HEK293T (cell line): ENCODE data around the gene CHD5.

Experiments used
- ARNT ChIP-seq: fragments of 450-650 bp; IDR thresholded peaks from 2 replicates; pipeline ENCODE4 v1.6.1; 2017; ENCODE audit warnings: mild to moderate bottlenecking
- CTBP1 ChIP-seq: fragments of 450-650 bp; IDR thresholded peaks from 2 replicates; pipeline ENCODE4 v1.6.1; 2016; ENCODE audit warnings: borderline replicate concordance
- FOXA1 ChIP-seq: fragments of 450-650 bp; IDR thresholded peaks from 2 replicates; pipeline ENCODE4 v1.6.1; 2016; ENCODE audit warnings: mild to moderate bottlenecking
- FOXM1 ChIP-seq: fragments of 450-650 bp; IDR thresholded peaks from 2 replicates; pipeline ENCODE4 v1.6.1; 2017; ENCODE audit warnings: mild to moderate bottlenecking, borderline replicate concordance
- SUZ12 ChIP-seq: fragments of 450-650 bp; IDR thresholded peaks from 2 replicates; pipeline ENCODE4 v1.6.1; 2016; ENCODE audit warnings: mild to moderate bottlenecking
- TARDBP ChIP-seq: fragments of 450-650 bp; IDR thresholded peaks from 2 replicates; pipeline ENCODE4 v1.6.1; 2016

GRCh38 chr1:6099297-6099696 is 80.8 kb downstream of the CHD5 start:
- TF ChIP-seq CTBP1: no peak
- TF ChIP-seq FOXM1: no peak
- TF ChIP-seq SUZ12: no peak
- no peak for TF ChIP-seq FOXA1
- TF ChIP-seq ARNT: no peak
- TF ChIP-seq TARDBP: no peak
